ENCODE results near the gene PHACTR1. TPM values are rescaled to one million over a fixed set of nuclear protein-coding genes. Genes with fewer than 3 reads are reported as not detected.

PHACTR1 gene
- total RNA-seq, 2 donors from 2014 or later = 6.0 to 12.9 TPM

DNA sequence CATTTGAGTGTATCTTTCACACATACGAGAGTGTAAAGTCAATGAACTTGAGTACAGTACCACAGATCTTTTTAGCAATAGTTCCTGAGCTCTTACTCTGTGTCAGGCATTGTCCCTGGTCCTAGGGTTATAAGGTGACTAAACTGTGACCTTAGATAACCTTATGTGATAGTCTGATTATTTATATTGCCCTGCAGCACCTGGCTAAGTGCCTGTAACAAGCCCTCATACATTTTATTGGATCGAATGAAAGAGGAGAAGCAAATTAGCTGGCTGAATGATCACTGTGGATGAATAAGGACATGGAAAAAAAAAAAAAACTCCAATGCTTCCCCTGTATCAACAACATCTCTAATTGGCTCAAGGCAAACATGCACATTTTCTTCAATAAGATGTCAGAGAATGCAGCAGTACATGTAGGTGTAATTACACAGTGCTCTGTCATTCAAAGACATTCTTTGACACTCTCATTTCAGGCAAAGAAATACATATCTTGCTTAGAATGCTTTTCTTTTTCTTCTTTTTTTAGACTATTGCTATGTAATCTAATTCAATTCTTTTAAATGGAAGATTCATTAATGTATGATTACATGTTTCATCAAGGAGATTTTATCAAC is 153.4 kb downstream of the PHACTR1 start:
- Histone ChIP-seq H3K9me3 (no peaks in the 10 kb centered on the region), H3K36me3 (replicated peaks in 1 of 2; ENCODE audit: insufficient read depth in 1 of 2, low read depth in 2 of 2) (no peaks in the 10 kb centered on the region), H3K27ac (no peak overlapping the region), H3K27me3 (no peaks in the 10 kb centered on the region), H3K4me1 (no peaks in the 10 kb centered on the region), H3K4me3 (no peak overlapping the region)
- ATAC-seq = no peak
- intact Hi-C loops (cut with DNase I) = no loop called here
- no peak for DNase-seq
- 43 to 44% methylated on average over 2 of the region's 2 CpGs for WGBS, 2 donors
- TF ChIP-seq, protein P1, sequence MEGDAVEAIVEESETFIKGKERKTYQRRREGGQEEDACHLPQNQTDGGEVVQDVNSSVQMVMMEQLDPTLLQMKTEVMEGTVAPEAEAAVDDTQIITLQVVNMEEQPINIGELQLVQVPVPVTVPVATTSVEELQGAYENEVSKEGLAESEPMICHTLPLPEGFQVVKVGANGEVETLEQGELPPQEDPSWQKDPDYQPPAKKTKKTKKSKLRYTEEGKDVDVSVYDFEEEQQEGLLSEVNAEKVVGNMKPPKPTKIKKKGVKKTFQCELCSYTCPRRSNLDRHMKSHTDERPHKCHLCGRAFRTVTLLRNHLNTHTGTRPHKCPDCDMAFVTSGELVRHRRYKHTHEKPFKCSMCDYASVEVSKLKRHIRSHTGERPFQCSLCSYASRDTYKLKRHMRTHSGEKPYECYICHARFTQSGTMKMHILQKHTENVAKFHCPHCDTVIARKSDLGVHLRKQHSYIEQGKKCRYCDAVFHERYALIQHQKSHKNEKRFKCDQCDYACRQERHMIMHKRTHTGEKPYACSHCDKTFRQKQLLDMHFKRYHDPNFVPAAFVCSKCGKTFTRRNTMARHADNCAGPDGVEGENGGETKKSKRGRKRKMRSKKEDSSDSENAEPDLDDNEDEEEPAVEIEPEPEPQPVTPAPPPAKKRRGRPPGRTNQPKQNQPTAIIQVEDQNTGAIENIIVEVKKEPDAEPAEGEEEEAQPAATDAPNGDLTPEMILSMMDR (IDR thresholded peaks at IDR 0.05) = no peak
- TF ChIP-seq POLR2A (IDR thresholded peaks at IDR 0.05) = no peak

DNA sequence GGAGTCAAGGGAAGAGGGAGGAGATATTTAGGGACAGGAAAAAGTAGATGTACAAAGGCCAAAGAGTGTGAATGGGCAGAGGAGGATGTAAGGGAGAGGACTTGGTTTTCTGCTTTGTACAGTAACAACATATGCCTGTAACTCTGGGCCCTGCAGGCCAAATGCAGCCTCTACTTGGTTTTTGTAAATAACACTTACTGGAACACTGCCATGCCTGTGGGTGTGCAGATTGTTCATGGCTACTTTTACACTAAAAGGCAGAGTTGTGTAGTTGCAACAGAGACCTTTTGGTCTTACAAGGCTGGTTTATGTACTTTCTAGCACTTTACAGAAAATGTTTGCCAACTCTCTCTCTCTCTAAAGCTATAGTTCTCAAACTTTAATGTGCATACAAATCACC is 157.1 kb downstream of the PHACTR1 start:
- Histone ChIP-seq H3K4me1 (no peaks in the 10 kb centered on the region), H3K27ac (no peak overlapping the region), H3K27me3 (no peaks in the 10 kb centered on the region), H3K36me3 (replicated peaks in 1 of 2; ENCODE audit: insufficient read depth in 1 of 2, low read depth in 2 of 2) (no peaks in the 10 kb centered on the region), H3K4me3 (no peak overlapping the region), H3K9me3 (no peaks in the 10 kb centered on the region)
- intact Hi-C loops (cut with DNase I) = no loop called here
- DNase-seq = peak in 2 of 4 donors; percentile 8 to 11
- ATAC-seq = no peak
- TF ChIP-seq, protein P1 (IDR thresholded peaks at IDR 0.05) = no peak
- no peak for TF ChIP-seq POLR2A (IDR thresholded peaks at IDR 0.05)

DNA sequence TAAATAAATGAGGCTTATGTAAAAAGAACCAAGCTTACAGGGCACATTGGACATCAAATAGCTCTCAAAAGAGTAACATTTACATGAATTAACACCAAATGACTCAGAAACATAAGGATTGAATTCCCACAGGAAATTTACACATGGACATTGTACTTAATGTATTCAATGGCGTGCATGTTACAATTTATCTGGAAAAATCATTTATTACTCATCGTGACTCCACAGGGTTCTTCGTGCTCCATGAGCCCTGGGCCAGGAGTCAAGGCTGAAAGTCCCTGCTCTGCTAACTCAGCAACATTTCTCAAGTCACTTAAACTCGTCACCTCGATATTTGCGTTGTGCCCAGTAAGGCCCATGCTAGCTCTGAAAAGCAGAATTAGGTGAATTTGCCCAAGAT is 158.5 kb downstream of the PHACTR1 start:
- no peak overlapping the region for H3K4me3 ChIP-seq
- TF ChIP-seq, protein P1 (IDR thresholded peaks at IDR 0.05) = no peak
- no peak for TF ChIP-seq POLR2A (IDR thresholded peaks at IDR 0.05)
- no peak overlapping the region for H3K27ac ChIP-seq
- H3K36me3 ChIP-seq (replicated peaks in 1 of 2; ENCODE audit: insufficient read depth in 1 of 2, low read depth in 2 of 2) = no peaks in the 10 kb centered on the region
- no peaks in the 10 kb centered on the region for H3K9me3 ChIP-seq
- ATAC-seq (no peak), DNase-seq (no peak)
- no peaks in the 10 kb centered on the region for H3K4me1 ChIP-seq
- H3K27me3 ChIP-seq = no peaks in the 10 kb centered on the region
- intact Hi-C loops (cut with DNase I) = no loop called here
- WGBS, 2 donors = 92 to 95% methylated on average over 6 of the region's 6 CpGs

DNA sequence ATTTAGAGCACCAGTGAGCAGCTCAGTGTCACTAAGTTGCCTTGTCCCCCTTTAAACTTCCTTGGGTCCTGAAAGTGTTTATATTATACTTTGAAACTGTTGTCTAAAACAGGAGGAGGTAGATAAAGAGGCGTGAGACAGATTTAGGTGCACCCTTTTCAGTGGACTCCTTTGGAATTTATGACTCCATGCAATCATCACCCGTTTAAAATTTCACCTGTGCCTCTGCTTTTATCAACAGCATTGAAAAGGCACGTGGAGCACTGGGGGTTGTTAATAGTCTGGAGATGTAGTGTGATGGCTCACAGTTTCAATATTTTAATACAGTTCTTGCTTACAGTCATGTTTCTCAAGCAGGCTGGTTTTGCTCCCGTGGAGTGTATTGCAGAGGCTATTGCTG is 162.2 kb downstream of the PHACTR1 start:
- Histone ChIP-seq H3K27me3 (no peaks in the 10 kb centered on the region), H3K9me3 (no peaks in the 10 kb centered on the region), H3K4me3 (no peak overlapping the region), H3K4me1 (no peaks in the 10 kb centered on the region), H3K36me3 (replicated peaks in 1 of 2; ENCODE audit: insufficient read depth in 1 of 2, low read depth in 2 of 2) (no peaks in the 10 kb centered on the region), H3K27ac (no peak overlapping the region)
- DNase-seq (no peak), ATAC-seq (no peak)
- intact Hi-C loops (cut with DNase I) = no loop called here
- WGBS, 2 donors = 43 to 48% methylated on average over 4 of the region's 4 CpGs
- TF ChIP-seq, protein P1 (IDR thresholded peaks at IDR 0.05) = no peak

DNA sequence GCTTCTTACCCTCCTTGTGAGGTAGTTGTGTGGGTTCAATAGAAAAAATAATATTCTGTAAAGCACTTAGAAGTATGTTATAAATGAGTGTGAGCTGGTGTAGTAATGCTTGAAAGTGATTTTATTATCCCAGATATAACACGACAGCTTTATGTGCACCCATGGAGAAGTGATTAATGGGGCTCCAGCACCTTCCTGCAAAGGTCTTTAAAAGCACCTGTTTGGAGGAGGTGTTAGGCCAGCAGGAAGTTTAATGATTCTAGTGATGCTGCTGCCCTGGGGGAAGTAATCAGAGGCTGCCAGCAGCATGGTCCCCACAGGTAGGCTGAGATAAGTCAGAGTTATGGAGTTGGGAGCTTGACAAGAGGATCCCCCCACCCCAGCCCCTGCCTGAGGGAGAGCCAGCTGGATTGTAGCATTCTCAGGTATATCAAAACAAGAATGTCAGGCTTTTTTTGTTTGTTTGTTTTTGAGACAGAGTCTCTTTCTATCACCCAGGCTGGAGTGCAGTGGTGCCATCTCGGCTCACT is 166.3 kb downstream of the PHACTR1 start:
- DNase-seq (no peak), ATAC-seq (no peak)
- intact Hi-C loops (cut with DNase I) = no loop called here
- Histone ChIP-seq H3K36me3 (replicated peaks in 1 of 2; ENCODE audit: insufficient read depth in 1 of 2, low read depth in 2 of 2) (no peaks in the 10 kb centered on the region), H3K27me3 (no peaks in the 10 kb centered on the region), H3K9me3 (no peaks in the 10 kb centered on the region), H3K4me1 (no peaks in the 10 kb centered on the region), H3K27ac (no peak overlapping the region), H3K4me3 (no peak overlapping the region)
- TF ChIP-seq, protein P1 (IDR thresholded peaks at IDR 0.05) = no peak
- no peak for TF ChIP-seq POLR2A (IDR thresholded peaks at IDR 0.05)
- 43 to 46% methylated on average over 2 of the region's 2 CpGs for WGBS, 2 donors
